ENCODE results near the gene DOCK4.

DNA sequence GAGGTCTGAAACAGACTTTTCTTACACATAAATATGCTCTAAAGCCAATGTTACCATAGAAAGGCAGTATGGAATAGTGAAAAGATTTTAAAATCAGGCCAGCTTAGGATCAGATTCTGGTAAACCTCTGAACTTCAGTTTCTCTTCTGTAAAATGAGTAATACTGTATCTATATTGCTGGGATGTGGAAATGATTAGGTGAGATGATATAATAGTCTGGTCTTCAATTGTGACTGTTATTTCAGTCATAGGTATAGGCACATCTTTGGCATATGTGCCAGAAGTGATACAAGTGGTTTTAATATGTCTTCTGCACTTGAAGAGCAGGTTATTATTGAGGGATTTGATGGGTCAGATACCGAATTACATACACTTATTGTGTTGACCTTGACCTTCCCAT, 7.5 kb upstream of the DOCK4 start:
- no peak for TF ChIP-seq CTCF (IDR thresholded peaks at IDR 0.05; ENCODE audit: control extremely low read depth in 1 of 3, insufficient read depth in 1 of 3, low read depth in 1 of 3, low read length in 3 of 3)
- TF ChIP-seq POLR2AphosphoS5 (IDR thresholded peaks at IDR 0.05; ENCODE audit: low read depth, low read length): no peak
- TF ChIP-seq, protein P1, sequence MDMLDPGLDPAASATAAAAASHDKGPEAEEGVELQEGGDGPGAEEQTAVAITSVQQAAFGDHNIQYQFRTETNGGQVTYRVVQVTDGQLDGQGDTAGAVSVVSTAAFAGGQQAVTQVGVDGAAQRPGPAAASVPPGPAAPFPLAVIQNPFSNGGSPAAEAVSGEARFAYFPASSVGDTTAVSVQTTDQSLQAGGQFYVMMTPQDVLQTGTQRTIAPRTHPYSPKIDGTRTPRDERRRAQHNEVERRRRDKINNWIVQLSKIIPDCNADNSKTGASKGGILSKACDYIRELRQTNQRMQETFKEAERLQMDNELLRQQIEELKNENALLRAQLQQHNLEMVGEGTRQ (IDR thresholded peaks at IDR 0.05; ENCODE audit: low read length): no peak
- no peak for TF ChIP-seq HDAC2 (IDR thresholded peaks at IDR 0.05; ENCODE audit: borderline replicate concordance in 1 of 2, low read depth in 2 of 2, low read length in 2 of 2)
- TF ChIP-seq MAFK (IDR thresholded peaks at IDR 0.05; ENCODE audit: low read depth, low read length): no peak
- TF ChIP-seq KDM1A (IDR thresholded peaks at IDR 0.05; ENCODE audit: borderline replicate concordance, low read length): no peak
- TF ChIP-seq NRF1 (IDR thresholded peaks at IDR 0.05; ENCODE audit: low read depth, low read length): no peak
- no peak for TF ChIP-seq RAD21 (IDR thresholded peaks at IDR 0.05 in 1 of 2, conservative IDR thresholded peaks at IDR 0.05 in 1 of 2; ENCODE audit: low read depth in 2 of 2, low read length in 2 of 2)
- TF ChIP-seq CREB1 (IDR thresholded peaks at IDR 0.05): no peak
- TF ChIP-seq POLR2A (IDR thresholded peaks at IDR 0.05; ENCODE audit: control extremely low read depth in 1 of 2, low read depth in 2 of 2, low read length in 2 of 2): no peak
- TF ChIP-seq, protein P2, sequence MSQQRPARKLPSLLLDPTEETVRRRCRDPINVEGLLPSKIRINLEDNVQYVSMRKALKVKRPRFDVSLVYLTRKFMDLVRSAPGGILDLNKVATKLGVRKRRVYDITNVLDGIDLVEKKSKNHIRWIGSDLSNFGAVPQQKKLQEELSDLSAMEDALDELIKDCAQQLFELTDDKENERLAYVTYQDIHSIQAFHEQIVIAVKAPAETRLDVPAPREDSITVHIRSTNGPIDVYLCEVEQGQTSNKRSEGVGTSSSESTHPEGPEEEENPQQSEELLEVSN (IDR thresholded peaks at IDR 0.05): no peak
- TF ChIP-seq TAF1 (IDR thresholded peaks at IDR 0.05; ENCODE audit: low read depth, low read length): no peak
- no peak for TF ChIP-seq MAX (IDR thresholded peaks at IDR 0.05)

Data from H1 (cell line).